Tibial nerve (tissue), 3 donors: Measurements from ENCODE around the gene SPTB.

ENCODE experiments used
- POLR2A ChIP-seq, 2 donors: fragments of 450-650 bp; IDR thresholded peaks; one replicate each; pipeline ENCODE4 v1.6.1; 2017; ENCODE audit warnings: antibody characterized with exemption in 2 of 2, mild to moderate bottlenecking in 2 of 2, moderate library complexity in 2 of 2
- TF ChIP-seq, protein P1 (sequence below), 5 experiments: fragments of 200-600 bp in 3 of 5; fragments of 450-650 bp in 2 of 5; sonication (generic) in 3 of 5; IDR thresholded peaks; one replicate each; pipeline ENCODE4 v1.5.1; 2016 to 2019; ENCODE audit warnings: antibody characterized with exemption in 5 of 5, mild to moderate bottlenecking in 3 of 5, moderate library complexity in 2 of 5

DNA sequence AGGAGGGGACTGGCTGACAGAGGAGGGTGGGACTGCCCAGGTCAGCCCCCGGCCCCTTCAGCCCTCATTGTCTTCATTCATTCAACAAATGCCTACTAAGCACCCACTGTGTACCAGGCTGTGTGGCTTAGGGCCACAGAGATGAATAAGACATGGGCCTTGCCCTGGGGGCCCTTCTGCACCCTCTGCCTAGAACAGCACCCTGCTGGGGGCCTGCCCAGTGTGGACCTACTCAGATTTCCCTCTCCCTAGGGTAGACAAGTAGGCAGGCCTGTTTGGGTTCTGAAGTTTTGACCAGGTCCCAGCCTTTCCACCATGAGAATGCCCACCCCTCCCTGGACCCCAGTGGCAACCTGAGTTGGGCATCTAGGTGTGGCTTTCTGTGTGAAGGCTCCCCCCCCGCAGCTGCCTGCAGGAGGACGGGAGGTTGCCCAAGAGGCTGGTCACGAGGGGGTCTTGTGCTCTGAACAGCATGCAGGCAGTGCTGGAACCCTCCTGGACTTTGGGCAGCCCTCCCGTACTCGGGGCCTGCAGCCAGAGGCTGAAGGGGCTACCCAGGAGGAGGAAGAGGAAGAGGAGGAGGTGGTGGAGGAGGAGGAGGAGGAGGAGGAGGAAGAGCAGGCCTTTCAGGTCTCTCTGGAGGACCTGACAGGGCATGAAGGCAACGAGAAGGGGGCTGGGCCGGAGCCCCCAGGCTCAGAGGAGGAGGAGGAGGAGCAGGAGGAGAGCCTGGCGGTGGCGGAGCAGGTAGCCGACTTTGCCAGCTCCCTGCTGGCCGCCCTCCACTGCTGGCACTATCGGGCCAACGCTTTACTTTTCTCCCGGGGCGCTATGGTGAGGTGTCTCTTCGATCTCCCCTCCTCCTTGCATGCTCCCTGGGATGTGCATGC, 142.1 kb downstream of the SPTB start:
- TF ChIP-seq, protein P1, sequence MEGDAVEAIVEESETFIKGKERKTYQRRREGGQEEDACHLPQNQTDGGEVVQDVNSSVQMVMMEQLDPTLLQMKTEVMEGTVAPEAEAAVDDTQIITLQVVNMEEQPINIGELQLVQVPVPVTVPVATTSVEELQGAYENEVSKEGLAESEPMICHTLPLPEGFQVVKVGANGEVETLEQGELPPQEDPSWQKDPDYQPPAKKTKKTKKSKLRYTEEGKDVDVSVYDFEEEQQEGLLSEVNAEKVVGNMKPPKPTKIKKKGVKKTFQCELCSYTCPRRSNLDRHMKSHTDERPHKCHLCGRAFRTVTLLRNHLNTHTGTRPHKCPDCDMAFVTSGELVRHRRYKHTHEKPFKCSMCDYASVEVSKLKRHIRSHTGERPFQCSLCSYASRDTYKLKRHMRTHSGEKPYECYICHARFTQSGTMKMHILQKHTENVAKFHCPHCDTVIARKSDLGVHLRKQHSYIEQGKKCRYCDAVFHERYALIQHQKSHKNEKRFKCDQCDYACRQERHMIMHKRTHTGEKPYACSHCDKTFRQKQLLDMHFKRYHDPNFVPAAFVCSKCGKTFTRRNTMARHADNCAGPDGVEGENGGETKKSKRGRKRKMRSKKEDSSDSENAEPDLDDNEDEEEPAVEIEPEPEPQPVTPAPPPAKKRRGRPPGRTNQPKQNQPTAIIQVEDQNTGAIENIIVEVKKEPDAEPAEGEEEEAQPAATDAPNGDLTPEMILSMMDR (IDR thresholded peaks at IDR 0.05), result no peak
- no peak for TF ChIP-seq POLR2A (IDR thresholded peaks at IDR 0.05)
